H1 (cell line): ENCODE results near the gene MYOM3.

Experiments used
- EZH2 ChIP-seq: fragments of 200-600 bp; sonication (generic); IDR thresholded peaks from 2 replicates; pipeline ENCODE4 v1.7.1; 2012; ENCODE audit warnings: low read depth, mild to moderate bottlenecking, moderate library complexity, low read length, inconsistent platforms; ENCODE audit not compliant: severe bottlenecking
- MAFK ChIP-seq: IDR thresholded peaks from 2 replicates; pipeline ENCODE4 v1.6.1; 2012; ENCODE audit warnings: low read depth, mild to moderate bottlenecking, improper control_type of control experiment, low read length
- SIN3A ChIP-seq, 2 experiments: IDR thresholded peaks in 1 of 2; conservative IDR thresholded peaks in 1 of 2; 2 replicates each; pipeline ENCODE4 v1.6.1; 2011 to 2012; ENCODE audit warnings: low read length in 2 of 2, improper control_type of control experiment in 1 of 2, low read depth in 1 of 2, mild to moderate bottlenecking in 1 of 2
- SIRT6 ChIP-seq: IDR thresholded peaks from one replicate; pipeline ENCODE4 v1.7.1; 2012; ENCODE audit warnings: low read length, inconsistent platforms
- TF ChIP-seq, protein P1 (sequence below), 3 experiments: IDR thresholded peaks; 1 replicate in 2 of 3; 2 replicates in 1 of 3; pipeline versions ENCODE4 v1.5.1 to v1.6.1; 2011; ENCODE audit warnings: low read length in 3 of 3, mild to moderate bottlenecking in 3 of 3, inconsistent platforms in 2 of 3, low read depth in 1 of 3, moderate library complexity in 1 of 3; ENCODE audit not compliant: insufficient read depth in 1 of 3; ENCODE audit errors: control extremely low read depth in 1 of 3
- TF ChIP-seq, protein P2 (sequence below): IDR thresholded peaks from 2 replicates; pipeline ENCODE4 v1.6.1; 2011; ENCODE audit warnings: low read length, improper control_type of control experiment

DNA sequence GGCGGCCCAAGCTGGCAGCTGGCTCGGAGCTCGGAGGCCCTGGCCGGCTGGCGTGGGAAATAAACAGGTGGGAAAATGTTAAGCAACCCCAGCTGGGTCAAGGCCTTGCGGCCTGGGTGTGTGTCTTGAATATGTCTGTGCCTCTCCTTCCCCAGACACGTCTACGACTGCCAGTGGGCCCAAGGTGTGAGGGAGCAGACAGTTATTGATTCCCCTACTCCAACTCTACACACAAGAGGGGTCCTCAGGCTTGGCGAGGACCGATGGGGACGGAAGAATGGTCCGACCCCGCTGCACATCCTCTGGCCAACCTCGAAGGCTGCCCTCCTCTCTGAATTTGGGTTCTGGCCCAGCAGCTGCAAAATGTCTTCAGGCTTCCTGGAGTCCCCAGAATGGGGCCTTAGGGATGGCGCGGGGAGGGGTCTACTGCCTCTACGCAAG is 28.8 kb upstream of the MYOM3 start:
- TF ChIP-seq, protein P1, sequence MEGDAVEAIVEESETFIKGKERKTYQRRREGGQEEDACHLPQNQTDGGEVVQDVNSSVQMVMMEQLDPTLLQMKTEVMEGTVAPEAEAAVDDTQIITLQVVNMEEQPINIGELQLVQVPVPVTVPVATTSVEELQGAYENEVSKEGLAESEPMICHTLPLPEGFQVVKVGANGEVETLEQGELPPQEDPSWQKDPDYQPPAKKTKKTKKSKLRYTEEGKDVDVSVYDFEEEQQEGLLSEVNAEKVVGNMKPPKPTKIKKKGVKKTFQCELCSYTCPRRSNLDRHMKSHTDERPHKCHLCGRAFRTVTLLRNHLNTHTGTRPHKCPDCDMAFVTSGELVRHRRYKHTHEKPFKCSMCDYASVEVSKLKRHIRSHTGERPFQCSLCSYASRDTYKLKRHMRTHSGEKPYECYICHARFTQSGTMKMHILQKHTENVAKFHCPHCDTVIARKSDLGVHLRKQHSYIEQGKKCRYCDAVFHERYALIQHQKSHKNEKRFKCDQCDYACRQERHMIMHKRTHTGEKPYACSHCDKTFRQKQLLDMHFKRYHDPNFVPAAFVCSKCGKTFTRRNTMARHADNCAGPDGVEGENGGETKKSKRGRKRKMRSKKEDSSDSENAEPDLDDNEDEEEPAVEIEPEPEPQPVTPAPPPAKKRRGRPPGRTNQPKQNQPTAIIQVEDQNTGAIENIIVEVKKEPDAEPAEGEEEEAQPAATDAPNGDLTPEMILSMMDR (IDR thresholded peaks at IDR 0.05; ENCODE audit: control extremely low read depth in 1 of 3, insufficient read depth in 1 of 3, low read depth in 1 of 3, low read length in 3 of 3), result no peak
- TF ChIP-seq EZH2, result no peak
- TF ChIP-seq, protein P2, sequence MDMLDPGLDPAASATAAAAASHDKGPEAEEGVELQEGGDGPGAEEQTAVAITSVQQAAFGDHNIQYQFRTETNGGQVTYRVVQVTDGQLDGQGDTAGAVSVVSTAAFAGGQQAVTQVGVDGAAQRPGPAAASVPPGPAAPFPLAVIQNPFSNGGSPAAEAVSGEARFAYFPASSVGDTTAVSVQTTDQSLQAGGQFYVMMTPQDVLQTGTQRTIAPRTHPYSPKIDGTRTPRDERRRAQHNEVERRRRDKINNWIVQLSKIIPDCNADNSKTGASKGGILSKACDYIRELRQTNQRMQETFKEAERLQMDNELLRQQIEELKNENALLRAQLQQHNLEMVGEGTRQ, result no peak
- TF ChIP-seq SIRT6, result no peak
- TF ChIP-seq SIN3A (conservative IDR thresholded peaks at IDR 0.05 in 1 of 2, IDR thresholded peaks at IDR 0.05 in 1 of 2; ENCODE audit: low read depth in 1 of 2, low read length in 2 of 2), result no peak
- no peak for TF ChIP-seq MAFK
